H1 (cell line): ENCODE measurements around the gene PTPRG. TPM values are rescaled to one million over a fixed set of nuclear protein-coding genes. Genes with fewer than 3 reads are reported as not detected.
A peak's percentile ranks its signal among the peaks of the same experiment; 100 is the strongest.

ENCODE experiments used
- CTCF ChIA-PET: fragments of 300-600 bp; sonication (Branson Sonifier 250); formaldehyde crosslinking; loops from one replicate; lab custom pipeline; 2021; ENCODE audit not compliant: partially characterized antibody; lab: Charles Lee
- POLR2A ChIA-PET: fragments of 300-600 bp; sonication (Branson Sonifier 250); formaldehyde crosslinking; loops from one replicate; lab custom pipeline; 2021; ENCODE audit warnings: inconsistent platforms; ENCODE audit not compliant: partially characterized antibody; lab: Charles Lee
- DNase-seq, 2 experiments: peaks; one replicate each; pipeline versions ENCODE4 v3.0.0 to v3.0.0-alpha.2; 2010 to 2022; ENCODE audit warnings: low spot score in 2 of 2, low read depth in 1 of 2, mixed read lengths in 1 of 2
- FAIRE-seq: peaks from 2 replicates; lab custom pipeline; 2011; peaks lifted over from hg19 to GRCh38; lab: Jason Lieb, UNC
- H2AFZ ChIP-seq: 2 replicates; pipeline ENCODE4 v1.8.1; 2012; ENCODE audit warnings: low read length, inconsistent platforms
- H2AK5ac ChIP-seq: 2 replicates; pipeline ENCODE4 v1.6.1; 2013; ENCODE audit warnings: low read depth, low read length
- H2BK120ac ChIP-seq: replicated peaks from 2 replicates; pipeline ENCODE3; 2013; ENCODE audit warnings: low read depth, low read length, inconsistent platforms
- H2BK12ac ChIP-seq: 2 replicates; pipeline ENCODE4 v1.6.1; 2013; ENCODE audit warnings: low read depth, low read length
- H2BK15ac ChIP-seq: 2 replicates; pipeline ENCODE4 v1.6.1; 2013; ENCODE audit warnings: low read length
- H2BK20ac ChIP-seq: 2 replicates; pipeline ENCODE4 v1.6.1; 2013; ENCODE audit warnings: low read length
- H2BK5ac ChIP-seq: 2 replicates; pipeline ENCODE4 v1.6.1; 2013; ENCODE audit warnings: low read depth, low read length
- H3K14ac ChIP-seq: 2 replicates; pipeline ENCODE4 v1.6.1; 2013; ENCODE audit warnings: inconsistent platforms; ENCODE audit not compliant: insufficient read length
- H3K18ac ChIP-seq: 2 replicates; pipeline ENCODE4 v1.6.1; 2013; ENCODE audit warnings: low read length; ENCODE audit errors: extremely low read depth
- H3K23ac ChIP-seq: 2 replicates; pipeline ENCODE4 v1.6.1; 2013; ENCODE audit warnings: inconsistent platforms; ENCODE audit not compliant: insufficient read length
- H3K23me2 ChIP-seq: 2 replicates; pipeline ENCODE4 v1.6.1; 2013; ENCODE audit warnings: low read depth, low read length
- H3K27ac ChIP-seq: 2 replicates; pipeline ENCODE4 v1.6.1; 2011; ENCODE audit warnings: low read depth, low read length, inconsistent platforms
- H3K27me3 ChIP-seq, 4 experiments: replicated peaks in 1 of 4; 1 replicate in 1 of 4; 2 replicates in 3 of 4; pipeline versions ENCODE4 v1.6.1 to v1.8.1; 2011 to 2013; ENCODE audit warnings: low read length in 3 of 4, mild to moderate bottlenecking in 3 of 4, inconsistent platforms in 2 of 4, mixed read lengths in 2 of 4, moderate library complexity in 1 of 4; ENCODE audit not compliant: control insufficient read depth in 3 of 4, insufficient read depth in 3 of 4; ENCODE audit errors: extremely low read depth in 1 of 4
- H3K36me3 ChIP-seq, 4 experiments: 2 replicates each; pipeline versions ENCODE4 v1.6.1 to v1.8.1; 2011 to 2013; ENCODE audit warnings: mild to moderate bottlenecking in 4 of 4, low read length in 3 of 4, moderate library complexity in 2 of 4, control low read depth in 1 of 4, inconsistent platforms in 1 of 4; ENCODE audit not compliant: insufficient read depth in 4 of 4, control insufficient read depth in 2 of 4
- H3K4ac ChIP-seq: replicated peaks from 2 replicates; pipeline ENCODE3; 2013; ENCODE audit warnings: low read length, low read depth, mixed read lengths, inconsistent platforms; ENCODE audit not compliant: insufficient read length
- H3K4me1 ChIP-seq, 4 experiments: replicated peaks in 1 of 4; 1 replicate in 1 of 4; 2 replicates in 3 of 4; pipeline versions ENCODE4 v1.6.1 to v1.8.1; 2011 to 2013; ENCODE audit warnings: low read length in 3 of 4, inconsistent platforms in 2 of 4, mixed read lengths in 1 of 4; ENCODE audit not compliant: insufficient read depth in 4 of 4, control insufficient read depth in 3 of 4
- H3K4me2 ChIP-seq, 2 experiments: 2 replicates each; pipeline versions ENCODE4 v1.6.1 to v1.8.1; 2011 to 2013; ENCODE audit warnings: low read depth in 2 of 2, low read length in 2 of 2, control low read depth in 1 of 2, inconsistent platforms in 1 of 2, mild to moderate bottlenecking in 1 of 2; ENCODE audit not compliant: insufficient read depth in 1 of 2
- H3K4me3 ChIP-seq, 4 experiments: fragments of 200-600, 300-600 bp in 1 of 4; sonication (generic), shearing (Covaris generic), sonication (Bioruptor Twin) in 1 of 4; 2 replicates each; pipeline versions ENCODE4 v1.5.1 to v1.8.1; 2011 to 2016; ENCODE audit warnings: low read length in 4 of 4, low read depth in 3 of 4, control low read depth in 2 of 4, inconsistent platforms in 2 of 4, mild to moderate bottlenecking in 2 of 4, mixed read lengths in 1 of 4, moderate library complexity in 1 of 4; ENCODE audit not compliant: insufficient read depth in 2 of 4; ENCODE audit errors: extremely low read depth in 1 of 4
- H3K56ac ChIP-seq: replicated peaks from 2 replicates; pipeline ENCODE3; 2013; ENCODE audit warnings: low read depth, mild to moderate bottlenecking, mixed read lengths, low read length, inconsistent platforms; ENCODE audit not compliant: insufficient read length
- H3K79me1 ChIP-seq: 2 replicates; pipeline ENCODE4 v1.6.1; 2013; ENCODE audit warnings: low read depth, low read length, control low read depth
- H3K79me2 ChIP-seq, 2 experiments: 2 replicates each; pipeline versions ENCODE4 v1.6.1 to v1.8.1; 2012 to 2013; ENCODE audit warnings: low read length in 2 of 2, mild to moderate bottlenecking in 2 of 2, inconsistent platforms in 1 of 2; ENCODE audit not compliant: insufficient read depth in 2 of 2, control insufficient read depth in 1 of 2
- H3K9ac ChIP-seq, 4 experiments: replicated peaks in 1 of 4; 1 replicate in 1 of 4; 2 replicates in 3 of 4; pipeline versions ENCODE4 v1.6.1 to v1.8.1; 2011 to 2013; ENCODE audit warnings: low read depth in 3 of 4, low read length in 3 of 4, control low read depth in 2 of 4, mild to moderate bottlenecking in 2 of 4, moderate library complexity in 2 of 4, inconsistent platforms in 1 of 4; ENCODE audit errors: extremely low read depth in 1 of 4
- H3K9me3 ChIP-seq, 2 experiments: 2 replicates each; pipeline versions ENCODE4 v1.6.1 to v1.8.1; 2012 to 2013; ENCODE audit warnings: mild to moderate bottlenecking in 2 of 2, moderate library complexity in 2 of 2, control low read depth in 1 of 2, inconsistent platforms in 1 of 2, low read depth in 1 of 2, low read length in 1 of 2, mixed read lengths in 1 of 2; ENCODE audit not compliant: insufficient read depth in 2 of 2
- H4K20me1 ChIP-seq, 2 experiments: replicated peaks in 1 of 2; 2 replicates each; pipeline versions ENCODE3 to v1.8.1; 2011 to 2013; ENCODE audit warnings: inconsistent platforms in 2 of 2, low read length in 2 of 2, mild to moderate bottlenecking in 1 of 2; ENCODE audit not compliant: insufficient read depth in 2 of 2, control insufficient read depth in 1 of 2
- H4K5ac ChIP-seq: 2 replicates; pipeline ENCODE4 v1.6.1; 2013; ENCODE audit warnings: low read length, low read depth, mixed read lengths, inconsistent platforms; ENCODE audit not compliant: insufficient read length
- H4K8ac ChIP-seq: 2 replicates; pipeline ENCODE4 v1.8.0; 2013; ENCODE audit warnings: mild to moderate bottlenecking, moderate library complexity, low read length, inconsistent platforms; ENCODE audit not compliant: insufficient read depth; ENCODE audit errors: extremely low read depth
- H4K91ac ChIP-seq: replicated peaks from 2 replicates; pipeline ENCODE3; 2013; ENCODE audit warnings: low read length, mixed read lengths, inconsistent platforms; ENCODE audit not compliant: insufficient read length
- CBX5 ChIP-seq: fragments of 300-800, 300-1000 bp; sonication (generic); IDR thresholded peaks from 2 replicates; pipeline ENCODE4 v1.7.1; 2016; ENCODE audit warnings: antibody characterized with exemption, low read length, low read depth
- CEBPB ChIP-seq: IDR thresholded peaks from 2 replicates; pipeline ENCODE4 v1.6.1; 2012; ENCODE audit warnings: low read depth, low read length
- YY1 ChIP-seq: IDR thresholded peaks from 2 replicates; pipeline ENCODE4 v1.6.1; 2011; ENCODE audit warnings: low read depth, mild to moderate bottlenecking, low read length
- WGBS, 2 experiments: shearing (Covaris generic) in 1 of 2; methylation state at CpG; one replicate each; pipeline versions ENCODE4 v1.1.6 to v1.1.7; 2013 to 2015; ENCODE audit warnings: low lambda C conversion rate in 2 of 2, mixed read lengths in 2 of 2, inconsistent platforms in 1 of 2, low coverage in 1 of 2, missing lambda C conversion rate in 1 of 2; ENCODE audit not compliant: insufficient replicate concordance in 2 of 2, insufficient coverage in 1 of 2, insufficient read length in 1 of 2; ENCODE audit errors: extremely low coverage in 1 of 2, missing lambda C conversion rate in 1 of 2; 5-methylcytosine and 5-hydroxymethylcytosine counted together
- polyA plus RNA-seq, 7 experiments: library from polyadenylated mRNA; depleted of rRNA in 3 of 7; stranded (reverse) in 5 of 7; unstranded in 2 of 7; fragments of >200 nt in 5 of 7; fragments of 200-250 nt in 2 of 7; gene quantifications; 1 replicate in 5 of 7; 2 replicates in 1 of 7; 4 replicates in 1 of 7; pipeline versions ENCODE4 v1.2.1 to v1.2.3, GENCODE V29; 2011 to 2013; ENCODE audit warnings: missing spikeins in 2 of 7, mixed read lengths in 2 of 7
- total RNA-seq: library from RNA; stranded (reverse); fragmentation: NEBNext Ultra II Directional; extraction: Animal tissue kit (Norgen Biotek cat#: 25700); gene quantifications from 2 replicates; pipeline ENCODE4 v1.2.1, GENCODE V29; 2021

Gene PTPRG
- total and polyA plus RNA-seq, 2 of the 8 experiments (the other 6 are each of a cell fraction or from before 2014, with no cell fraction given) = 23.3 to 96.2 TPM

DNA sequence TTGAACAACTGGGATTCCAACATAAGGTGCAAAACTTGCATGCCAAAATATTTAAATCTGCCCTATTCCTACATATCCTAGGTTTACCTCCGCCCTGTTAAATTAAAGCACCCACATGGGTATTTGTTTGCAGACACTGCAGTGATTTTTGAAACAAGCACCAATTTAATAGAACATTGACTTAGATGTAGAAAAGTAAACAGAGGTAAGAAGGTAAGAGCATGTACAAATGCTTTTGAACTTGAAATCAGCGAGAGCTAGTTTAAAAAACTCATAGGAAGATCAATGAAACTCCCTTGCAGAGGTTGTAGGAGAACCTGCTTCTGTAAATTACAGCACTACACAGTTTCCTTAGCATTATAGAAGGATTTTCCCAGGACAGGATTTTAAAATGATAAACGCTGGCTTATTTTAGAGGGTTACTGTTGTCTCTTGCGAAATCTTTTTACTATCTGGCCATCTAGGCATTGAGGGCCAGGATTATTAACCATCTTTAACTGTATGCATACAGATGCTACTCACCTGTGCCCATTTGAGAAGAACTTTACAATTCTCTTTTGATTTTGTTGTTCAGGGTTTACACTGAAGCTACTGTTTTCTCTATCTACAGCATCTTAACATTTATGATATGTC lies 527.2 kb downstream of the PTPRG start:
- Histone ChIP-seq H2AK5ac (no peak overlapping the region), H2BK12ac (no peak overlapping the region), H2BK120ac (no peak overlapping the region), H3K4me1 (peaks cover 0 to 2% (median 0%) of the 10 kb centered on the region in 4 experiments; a peak in 2 of 7 replicates), H3K14ac (no peak overlapping the region), H2BK15ac (no peak overlapping the region), H3K27me3 (no peaks in the 10 kb centered on the region), H4K91ac (no peak overlapping the region), H4K5ac (no peak overlapping the region)
- POLR2A ChIA-PET = no interaction called here
- no peak for FAIRE-seq
- TF ChIP-seq CEBPB (peak; percentile 50; the same call in 1 of the 2 replicates), YY1 (no peak), CBX5 (no peak)
- TF ChIP-seq, all 59 proteins: peak for 1
- Histone ChIP-seq H3K4me2 (no peak overlapping the region), H2BK5ac (no peak overlapping the region), H3K4ac (no peak overlapping the region), H3K4me3 (no peak overlapping the region), H3K23ac (no peak overlapping the region), H2AFZ (no peak overlapping the region), H3K23me2 (no peaks in the 10 kb centered on the region), H3K79me2 (no peaks in the 10 kb centered on the region; a peak in 1 of 4 replicates), H4K8ac (no peak overlapping the region), H4K20me1 (no peaks in the 10 kb centered on the region), H3K27ac (no peak overlapping the region), H3K56ac (no peak overlapping the region), H3K9me3 (no peaks in the 10 kb centered on the region), H2BK20ac (no peak overlapping the region), H3K18ac (no peak overlapping the region), H3K9ac (no peak overlapping the region), H3K79me1 (no peaks in the 10 kb centered on the region; the same call in 1 of the 2 replicates), H3K36me3 (no peaks in the 10 kb centered on the region)
- DNase-seq = no peak
- WGBS, 2 experiments = 93% methylated on average over 4 of the region's 4 CpGs; no CpG with 5 or more reads in 1 of the 2 experiments
- CTCF ChIA-PET = interaction anchor here (1.0 kb wide), 1 partner anchor 100 kb away, joined by 3 read pairs; no protein-coding TSS in a partner anchor
